ENCODE measurements around the gene APBA2.
"Not testable (repeated sequence)": the region's sequence is repeated elsewhere in the genome, so short reads cannot be mapped to it uniquely, and the experiment has no call there.

The APBA2 gene

DNA sequence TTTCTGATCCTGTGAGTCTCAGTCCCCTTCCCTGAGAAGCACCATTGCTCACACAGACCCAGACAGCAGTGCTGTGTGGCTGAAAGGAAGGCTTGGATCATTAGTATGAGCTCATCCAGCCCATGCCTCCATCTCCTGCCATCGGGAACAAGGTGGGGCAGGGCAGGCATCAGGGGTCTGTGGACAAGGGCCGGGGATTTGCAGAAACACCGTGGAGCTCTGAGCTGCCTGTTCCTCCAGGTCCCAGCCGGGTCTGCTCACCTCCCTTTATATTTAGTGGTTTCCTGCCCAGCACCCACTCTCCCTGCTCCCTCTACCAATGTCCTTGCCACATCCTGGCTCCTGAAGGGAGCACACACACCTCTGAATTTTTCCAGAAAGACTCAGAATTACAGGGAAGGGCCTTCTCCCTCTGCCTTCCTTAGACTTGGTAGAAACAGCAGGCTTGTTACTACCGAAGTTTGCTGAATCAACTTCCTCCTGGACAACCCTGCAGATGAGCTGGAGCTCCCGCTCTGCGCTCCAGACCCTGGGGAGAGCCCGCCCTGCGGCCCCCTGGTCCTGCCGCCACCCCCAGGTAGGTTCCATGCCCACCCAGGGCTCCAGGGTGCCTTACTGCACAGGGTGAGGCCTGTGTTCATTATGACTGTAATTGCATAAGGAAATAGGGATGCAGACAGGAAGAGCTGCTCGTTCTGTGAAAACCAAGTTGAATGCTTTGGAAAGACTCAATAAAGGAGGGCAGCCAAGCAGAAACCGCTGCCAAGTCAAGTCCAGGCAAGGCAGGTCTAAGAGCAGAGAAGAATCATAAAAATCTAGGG lies 255.7 kb downstream of the APBA2 start:
- no peak for DNase-seq (ENCODE audit: low read depth, low spot score)
- no peak overlapping the region for H3K4me3 ChIP-seq (ENCODE audit: low read length)

DNA sequence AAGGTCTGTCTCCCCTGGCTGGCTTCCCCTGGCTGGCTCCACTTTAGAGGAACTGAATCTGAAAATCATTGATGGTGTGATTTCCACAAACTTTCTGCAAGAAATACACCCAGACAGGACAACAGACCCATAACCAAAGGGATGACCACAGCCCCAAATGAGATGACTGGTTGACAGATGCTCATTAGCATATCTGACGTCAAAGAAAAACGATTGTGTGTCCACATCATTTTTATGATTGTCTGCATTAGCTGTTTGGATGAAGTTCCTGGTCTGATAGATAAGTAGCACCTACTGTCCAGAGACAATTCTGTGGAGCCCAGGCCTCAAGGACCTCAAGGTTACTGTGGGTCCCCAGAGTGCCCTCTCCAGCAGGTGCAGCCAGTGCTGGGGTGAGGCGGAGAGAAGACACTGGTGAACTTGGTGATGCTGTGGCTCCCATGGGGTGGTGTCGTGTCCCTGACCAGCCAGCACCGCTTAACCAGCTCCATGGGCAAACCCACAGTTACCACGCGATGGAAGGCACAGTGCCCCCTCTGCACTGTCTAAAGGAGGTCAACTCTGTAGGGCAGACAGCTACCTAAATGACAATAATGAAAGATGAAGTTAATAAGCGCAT lies 256.5 kb downstream of the APBA2 start:
- no peak overlapping the region for H3K4me3 ChIP-seq (ENCODE audit: low read length)
- no peak for DNase-seq (ENCODE audit: low read depth, low spot score)

DNA sequence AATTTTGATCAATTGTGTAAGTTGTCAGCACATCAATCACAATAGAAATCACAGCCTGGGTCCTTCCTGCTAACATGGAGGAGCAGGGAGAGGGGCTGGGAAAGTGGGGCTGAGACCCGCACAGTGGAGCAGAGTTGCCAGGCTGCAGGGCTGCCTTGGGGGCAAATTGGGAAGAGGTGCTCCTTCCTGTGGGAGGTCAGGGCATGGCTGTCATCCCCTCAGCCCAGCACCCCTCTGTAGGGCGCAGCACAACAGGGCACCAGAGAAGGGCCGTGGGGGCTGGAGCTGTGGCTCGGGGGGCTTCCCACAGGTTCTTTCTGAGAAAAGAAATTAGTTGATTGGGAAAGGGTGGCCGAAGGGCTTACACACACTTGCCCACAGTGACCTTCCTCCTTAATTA lies 257.5 kb downstream of the APBA2 start:
- no peak overlapping the region for H3K4me3 ChIP-seq (ENCODE audit: low read length)
- DNase-seq (ENCODE audit: low read depth, low spot score) = no peak

DNA sequence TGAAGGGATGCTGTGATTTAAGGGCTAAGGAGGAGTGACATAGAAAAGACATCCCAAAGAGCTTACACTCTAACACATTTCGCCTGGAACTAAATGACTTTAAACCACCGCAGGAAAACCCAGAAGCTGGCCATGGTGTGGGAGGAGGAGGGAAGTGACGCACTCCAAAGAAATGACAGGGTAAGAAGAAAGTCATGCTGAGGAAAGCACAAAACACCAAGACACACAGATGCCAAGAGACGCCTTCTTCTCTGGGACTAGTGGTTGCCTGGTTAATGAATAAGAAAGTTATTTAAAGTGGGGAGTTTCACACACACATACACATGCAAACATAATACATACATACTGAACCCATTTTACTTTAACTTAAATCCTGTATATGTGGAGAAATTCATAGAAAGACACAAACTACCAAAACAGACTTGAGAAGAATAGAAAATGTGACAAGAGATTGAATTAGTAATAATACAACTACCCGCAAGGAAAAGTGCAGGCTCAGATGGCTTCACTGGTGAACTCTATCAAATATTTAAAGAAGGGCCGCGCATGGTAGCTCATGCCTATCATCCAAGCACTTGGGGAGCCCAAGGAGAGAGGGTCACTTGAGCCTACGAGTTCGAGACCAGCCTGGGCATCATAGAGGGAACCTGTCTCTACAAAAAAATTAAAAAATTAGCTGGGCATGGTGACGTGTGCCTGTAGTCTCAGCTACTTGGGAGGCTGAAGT lies 258.3 kb downstream of the APBA2 start:
- no peak for DNase-seq (ENCODE audit: low read depth, low spot score)
- H3K4me3 ChIP-seq (ENCODE audit: low read length) = no peak overlapping the region

DNA sequence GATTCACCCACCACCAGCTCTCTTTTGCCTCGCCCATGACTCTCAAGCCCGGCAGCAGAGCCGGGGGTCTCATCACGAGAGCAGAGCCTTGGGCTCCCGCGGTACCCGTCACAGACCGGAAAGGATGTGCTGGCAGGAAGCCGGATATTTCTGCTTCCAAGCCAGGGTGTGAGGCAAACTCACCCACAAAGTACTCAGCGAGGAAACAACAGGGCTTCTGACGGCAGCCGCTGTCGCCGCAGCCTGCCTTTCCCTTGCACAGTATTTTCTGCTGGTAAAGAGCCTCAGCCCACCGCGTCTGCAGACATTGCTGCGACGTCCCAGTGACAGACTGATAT lies 263.9 kb downstream of the APBA2 start:
- H3K4me3 ChIP-seq (ENCODE audit: low read length) = no peak overlapping the region
- no peak for DNase-seq (ENCODE audit: low read depth, low spot score)

DNA sequence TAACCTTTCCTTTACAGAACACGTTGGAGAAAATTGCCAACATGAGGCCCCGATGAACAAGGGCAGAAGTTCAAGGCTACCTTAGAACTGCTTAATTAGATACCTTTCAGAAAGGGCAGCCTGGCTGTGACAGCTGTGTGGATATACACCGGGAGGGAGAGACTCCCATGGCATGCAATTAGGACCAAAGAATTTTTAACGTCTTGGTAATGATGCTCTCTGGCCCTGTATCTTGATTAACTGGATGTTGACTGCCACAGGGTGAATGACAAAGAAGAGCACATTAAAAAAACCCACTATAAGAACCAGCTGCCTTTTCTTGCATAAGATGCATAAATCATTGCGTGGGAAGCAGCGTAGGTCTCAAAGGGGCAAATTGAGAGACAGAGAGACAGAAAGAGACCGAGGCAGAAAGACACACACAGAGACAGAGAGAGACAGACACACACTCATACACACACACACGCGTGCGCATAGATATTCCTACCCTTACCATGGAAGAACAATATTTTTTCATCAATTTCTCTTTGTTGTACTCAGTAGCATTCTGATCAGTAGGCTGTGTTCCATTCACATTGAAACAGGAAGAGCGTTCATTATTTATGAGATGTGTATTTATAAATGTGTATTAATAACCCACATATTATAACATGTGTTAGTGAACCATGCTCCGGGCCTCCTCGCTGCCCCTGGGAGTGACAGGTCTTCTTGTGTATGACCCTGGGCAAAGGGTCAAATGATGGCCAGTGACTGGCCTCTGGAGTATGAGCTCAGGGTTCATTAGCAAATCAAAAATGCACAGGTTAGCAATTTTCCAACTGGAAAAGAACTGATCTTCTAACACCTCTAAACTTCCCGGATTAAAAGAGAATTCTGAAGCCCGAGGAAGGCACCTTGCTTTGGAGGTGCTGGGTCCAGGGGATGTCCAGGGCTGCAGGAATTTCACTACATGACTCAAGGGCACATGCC lies 265.0 kb downstream of the APBA2 start:
- no peak for DNase-seq (ENCODE audit: low read depth, low spot score)
- no peak overlapping the region for H3K4me3 ChIP-seq (ENCODE audit: low read length)

DNA sequence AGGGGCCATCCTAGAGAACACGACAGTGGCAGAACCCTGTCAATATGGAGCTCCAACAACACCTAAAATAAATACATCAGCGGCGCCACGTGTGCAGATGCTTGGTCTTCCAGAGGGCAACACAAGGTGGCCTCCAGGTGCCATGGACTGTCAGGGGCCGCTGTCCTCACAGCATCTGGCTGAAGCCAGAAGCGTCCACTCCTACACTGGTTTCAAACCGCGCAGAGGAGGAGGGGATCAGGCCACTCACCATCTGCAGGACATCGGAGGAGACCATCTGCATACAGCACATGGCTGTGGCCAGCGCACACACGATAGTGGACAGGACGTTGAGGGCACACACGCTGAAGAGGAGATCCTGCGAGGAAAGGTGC lies 265.7 kb downstream of the APBA2 start:
- no peak for DNase-seq (ENCODE audit: low read depth, low spot score)

DNA sequence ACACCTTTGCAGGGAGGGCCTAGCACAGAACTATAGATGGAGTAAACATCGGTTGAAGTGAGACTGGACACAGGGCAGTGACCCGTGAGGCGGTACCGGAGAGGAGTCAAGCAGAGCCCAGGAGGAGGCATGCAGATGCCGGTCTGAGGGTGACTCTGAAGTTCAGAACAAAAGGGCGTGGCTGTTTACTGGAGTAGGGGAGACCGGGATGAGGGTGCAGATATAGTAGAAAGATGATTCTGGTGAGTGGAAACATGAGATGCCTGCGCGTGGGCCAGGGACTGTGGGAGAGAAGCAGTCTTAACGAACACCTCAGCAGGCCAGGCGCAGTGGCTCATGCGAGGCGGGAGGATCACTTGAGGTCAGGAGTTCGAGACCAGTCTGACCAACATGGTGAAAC lies 270.7 kb downstream of the APBA2 start:
- no peak for DNase-seq (ENCODE audit: low read depth, low spot score)
- H3K4me3 ChIP-seq (ENCODE audit: low read length) = no peak overlapping the region

More for the DNA sequence above, 265.7 kb downstream of the APBA2 start:
- no peak overlapping the region for H3K4me3 ChIP-seq (ENCODE audit: low read length)

DNA sequence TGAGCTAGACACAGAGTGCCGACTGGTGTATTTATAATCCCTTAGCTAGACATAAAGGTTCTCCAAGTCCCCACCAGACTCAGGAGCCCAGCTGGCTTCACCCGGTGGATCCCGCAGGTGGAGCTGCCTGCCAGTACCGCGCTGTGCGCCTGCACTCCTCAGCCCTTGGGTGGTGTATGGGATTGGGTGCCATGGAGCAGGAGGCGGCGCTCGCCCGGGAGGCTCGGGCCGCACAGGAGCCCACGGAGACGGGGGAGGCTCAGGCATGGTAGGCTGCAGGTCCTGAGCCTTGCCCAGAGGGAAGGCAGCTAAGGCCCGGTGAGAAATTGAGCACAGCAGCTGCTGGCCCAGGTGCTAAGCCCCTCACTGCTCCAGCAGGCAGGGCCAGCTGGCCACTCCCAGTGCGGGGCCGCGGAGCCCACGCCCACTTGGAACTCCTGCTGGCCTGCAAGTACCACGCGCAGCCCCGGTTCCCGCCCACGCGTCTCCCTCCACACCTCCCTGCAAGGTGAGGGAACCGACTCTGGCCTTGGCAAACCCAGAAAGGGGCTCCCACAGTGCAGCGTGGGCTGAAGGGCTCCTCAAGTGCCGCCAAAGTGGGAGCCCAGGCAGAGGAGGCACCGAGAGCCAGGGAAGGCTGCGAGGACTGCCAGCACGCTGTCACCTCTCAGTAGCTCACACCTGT lies 274.1 kb downstream of the APBA2 start:
- H3K4me3 ChIP-seq (ENCODE audit: low read length) = no peak overlapping the region
- no peak for DNase-seq (ENCODE audit: low read depth, low spot score)

DNA sequence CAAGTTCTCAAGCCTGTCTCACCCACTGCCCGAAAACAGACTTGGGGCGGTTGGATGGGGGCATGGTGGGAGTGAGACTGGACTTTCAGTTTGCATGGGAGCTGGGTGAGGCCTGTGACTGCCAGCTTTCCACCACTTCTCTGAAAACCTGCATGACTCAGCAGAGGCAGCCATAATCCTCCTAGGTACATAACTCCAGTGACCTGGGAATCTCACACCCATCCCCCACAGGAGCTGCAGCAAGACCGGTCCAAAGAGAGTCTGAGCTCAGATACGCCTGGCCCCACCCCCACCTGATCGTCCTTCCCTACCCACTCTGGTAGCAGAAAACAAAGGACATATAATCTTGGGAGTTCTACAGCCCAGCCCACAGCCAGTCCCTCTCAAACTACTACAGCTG lies 276.6 kb downstream of the APBA2 start:
- no peak for DNase-seq (ENCODE audit: low read depth, low spot score)
- H3K4me3 ChIP-seq (ENCODE audit: low read length) = no peak overlapping the region

DNA sequence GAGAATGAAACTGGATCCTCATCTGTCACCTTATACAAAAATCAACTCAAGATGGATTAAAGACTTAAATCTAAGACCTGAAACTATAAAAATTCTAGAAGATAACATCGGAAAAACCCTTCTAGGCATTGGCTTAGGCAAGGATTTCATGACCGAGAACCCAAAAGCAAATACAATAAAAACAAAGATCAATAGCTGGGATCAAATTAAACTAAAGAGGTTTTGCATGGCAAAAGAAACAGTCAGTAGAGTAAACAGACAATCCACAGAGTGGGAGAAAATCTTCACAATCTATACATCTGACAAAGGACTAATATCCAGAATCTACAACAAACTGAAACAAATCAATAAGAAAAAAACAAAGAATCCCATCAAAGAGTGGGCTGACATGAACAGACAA lies 281.3 kb downstream of the APBA2 start:
- H3K4me3 ChIP-seq (ENCODE audit: low read length); DNase-seq (ENCODE audit: low read depth, low spot score): not testable (repeated sequence)
